Neural cell (in vitro differentiated cells): Measurements from ENCODE around the gene SHCBP1. TPM values are rescaled to one million over a fixed set of nuclear protein-coding genes. Genes with fewer than 3 reads are reported as not detected.

Source experiments
- H2AFZ ChIP-seq: fragments of 200-600, 300-800 bp; sonication (generic), shearing (Covaris generic); 2 replicates; pipeline ENCODE4 v1.6.0; 2014; ENCODE audit warnings: low read depth, mild to moderate bottlenecking, antibody characterized with exemption, low read length, moderate library complexity
- H3F3A ChIP-seq: fragments of 200-600 bp; shearing (Covaris generic); 2 replicates; pipeline ENCODE4 v1.6.1; 2016; ENCODE audit warnings: mild to moderate bottlenecking, moderate library complexity, mixed read lengths, antibody characterized with exemption, low read length; ENCODE audit not compliant: insufficient read depth, poor library complexity, severe bottlenecking
- H3K27ac ChIP-seq: fragments of 200-600, 300-800 bp; sonication (generic), shearing (Covaris generic); 2 replicates; pipeline ENCODE4 v1.5.1; 2014; ENCODE audit warnings: mild to moderate bottlenecking, low read length, moderate library complexity
- H3K27me3 ChIP-seq: fragments of 300-800, 200-600 bp; sonication (generic), shearing (Covaris generic); 2 replicates; pipeline ENCODE4 v1.6.0; 2014; ENCODE audit warnings: mild to moderate bottlenecking, low read depth, low read length, moderate library complexity; ENCODE audit not compliant: insufficient read depth
- H3K36me3 ChIP-seq: fragments of 300-800, 200-600 bp; sonication (generic), shearing (Covaris generic); 2 replicates; pipeline ENCODE4 v1.5.1; 2014; ENCODE audit warnings: mild to moderate bottlenecking, antibody characterized with exemption, low read length, moderate library complexity; ENCODE audit not compliant: insufficient read depth
- H3K4me2 ChIP-seq: fragments of 300-800, 200-600 bp; sonication (generic), shearing (Covaris generic); 2 replicates; pipeline ENCODE4 v1.6.0; 2014; ENCODE audit warnings: mild to moderate bottlenecking, low read length
- H3K4me3 ChIP-seq: fragments of 300-800, 200-600 bp; sonication (generic), shearing (Covaris generic); 2 replicates; pipeline ENCODE4 v1.5.1; 2014; ENCODE audit warnings: mild to moderate bottlenecking, low read length, moderate library complexity
- H3K79me2 ChIP-seq: fragments of 200-600 bp; shearing (Covaris generic); replicated peaks from 2 replicates; pipeline ENCODE4 v1.6.0; 2014; ENCODE audit warnings: mild to moderate bottlenecking, low read length, moderate library complexity; ENCODE audit not compliant: insufficient read depth
- H3K9ac ChIP-seq: fragments of 300-800, 200-600 bp; sonication (generic), shearing (Covaris generic); 2 replicates; pipeline ENCODE4 v1.6.1; 2016; ENCODE audit warnings: mild to moderate bottlenecking, low read length, mixed read lengths
- H3K9me2 ChIP-seq: fragments of 200-600 bp; shearing (Covaris generic); 2 replicates; pipeline ENCODE4 v1.6.1; 2016; ENCODE audit warnings: mild to moderate bottlenecking, low read length, mixed read lengths; ENCODE audit not compliant: insufficient read depth
- H3K9me3 ChIP-seq: fragments of 200-600, 300-800 bp; sonication (generic), shearing (Covaris generic); 2 replicates; pipeline ENCODE4 v1.6.1; 2016; ENCODE audit warnings: mild to moderate bottlenecking, mixed run types, low read length, moderate library complexity, mixed read lengths
- H4K20me1 ChIP-seq: fragments of 200-600 bp; shearing (Covaris generic); 2 replicates; pipeline ENCODE4 v1.6.1; 2016; ENCODE audit warnings: mild to moderate bottlenecking, mixed run types; ENCODE audit not compliant: insufficient read depth
- EP300 ChIP-seq: fragments of 450-650 bp; conservative IDR thresholded peaks from 2 replicates; pipeline ENCODE4 v1.6.1; 2014; ENCODE audit warnings: antibody characterized with exemption, mild to moderate bottlenecking, moderate library complexity; ENCODE audit not compliant: poor library complexity, severe bottlenecking
- EZH2 ChIP-seq: fragments of 200-600, 300-800 bp; shearing (Covaris generic), sonication (generic); IDR thresholded peaks from 2 replicates; pipeline ENCODE4 v1.6.1; 2014; ENCODE audit warnings: antibody characterized with exemption, low read length, borderline replicate concordance, mild to moderate bottlenecking; ENCODE audit not compliant: insufficient read depth, poor library complexity, severe bottlenecking
- MXI1 ChIP-seq: fragments of 450-650 bp; conservative IDR thresholded peaks from 2 replicates; pipeline ENCODE4 v1.6.1; 2014; ENCODE audit warnings: antibody characterized with exemption, mild to moderate bottlenecking; ENCODE audit not compliant: poor library complexity, severe bottlenecking
- POLR2AphosphoS5 ChIP-seq: IDR thresholded peaks from 2 replicates; pipeline ENCODE4 v1.6.1; 2012
- RAD21 ChIP-seq: fragments of 450-650 bp; conservative IDR thresholded peaks from 2 replicates; pipeline ENCODE4 v1.6.1; 2014; ENCODE audit warnings: antibody characterized with exemption, mild to moderate bottlenecking, moderate library complexity
- SMC3 ChIP-seq: fragments of 450-650 bp; conservative IDR thresholded peaks from 2 replicates; pipeline ENCODE4 v1.6.1; 2014; ENCODE audit warnings: antibody characterized with exemption, mild to moderate bottlenecking, moderate library complexity; ENCODE audit not compliant: poor library complexity
- TAF1 ChIP-seq: IDR thresholded peaks from 2 replicates; pipeline ENCODE4 v1.6.1; 2012; ENCODE audit warnings: low read depth
- polyA plus RNA-seq: library from polyadenylated mRNA; depleted of rRNA; stranded (reverse); fragments of >200 nt; gene quantifications from 2 replicates; pipeline ENCODE4 v1.2.3, GENCODE V29; 2014
- TF ChIP-seq, protein P1 (sequence below): IDR thresholded peaks from 2 replicates; pipeline ENCODE4 v1.6.1; 2012; ENCODE audit warnings: borderline replicate concordance
- TF ChIP-seq, protein P2 (sequence below): fragments of 450-650 bp; IDR thresholded peaks from 2 replicates; pipeline ENCODE4 v1.5.1; 2014; ENCODE audit warnings: antibody characterized with exemption, mild to moderate bottlenecking, moderate library complexity; ENCODE audit not compliant: poor library complexity, severe bottlenecking

SHCBP1 gene
- polyA plus RNA-seq, 1 donor from 2014 or later, result 0.54 TPM

DNA sequence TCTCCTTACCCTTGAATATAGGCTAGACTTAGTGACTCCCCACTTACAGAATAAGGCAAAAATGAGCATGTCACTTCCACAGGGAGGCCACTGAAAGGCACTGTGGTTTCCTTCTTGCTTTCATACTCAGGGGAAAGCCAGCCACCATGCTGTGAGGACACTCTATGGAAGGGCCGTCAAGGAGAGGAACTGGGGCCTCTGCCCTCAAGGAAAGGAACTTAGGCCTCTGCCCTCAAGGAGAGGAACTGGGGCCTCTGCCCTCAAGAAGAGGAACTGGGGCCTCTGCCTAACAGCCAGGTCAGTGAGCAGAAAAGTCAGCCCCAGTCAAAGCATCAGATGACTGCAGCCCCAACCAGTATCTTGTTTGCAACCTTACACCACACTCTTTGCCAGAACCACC, 37.7 kb upstream of the SHCBP1 start:
- H3K9ac ChIP-seq, result no peak overlapping the region
- H3K4me3 ChIP-seq, result no peak overlapping the region

DNA sequence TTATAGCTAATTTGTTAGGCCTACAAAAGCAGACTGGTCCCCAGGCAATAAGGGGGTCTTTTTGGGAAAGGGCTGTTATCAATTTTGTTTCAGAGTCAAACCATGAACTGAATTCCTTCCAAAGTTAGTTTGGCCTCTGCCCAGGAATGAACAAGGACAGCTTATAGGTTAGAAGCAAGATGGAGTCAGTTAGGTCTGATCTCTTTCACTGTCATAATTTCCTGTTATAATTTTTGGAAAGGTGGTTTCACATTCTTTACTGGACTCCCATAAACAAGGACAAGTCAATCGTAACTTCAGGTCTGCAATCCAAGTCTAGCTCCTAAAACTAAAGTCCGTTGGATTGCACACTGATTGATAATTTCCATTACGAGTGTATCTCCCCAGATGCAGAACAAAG, 30.1 kb upstream of the SHCBP1 start:
- Histone ChIP-seq H3F3A (no peaks in the 10 kb centered on the region), H3K79me2 (no peaks in the 10 kb centered on the region), H2AFZ (no peak overlapping the region), H3K9ac (no peak overlapping the region), H4K20me1 (no peaks in the 10 kb centered on the region), H3K4me3 (no peak overlapping the region), H3K27me3 (no peaks in the 10 kb centered on the region), H3K27ac (no peak overlapping the region), H3K4me2 (no peak overlapping the region), H3K36me3 (no peaks in the 10 kb centered on the region), H3K9me3 (no peaks in the 10 kb centered on the region), H3K9me2 (no peaks in the 10 kb centered on the region)
- TF ChIP-seq MXI1 (no peak), RAD21 (no peak), EP300 (no peak), TAF1 (no peak), EZH2 (no peak), POLR2AphosphoS5 (no peak), SMC3 (no peak)
- TF ChIP-seq, protein P1, sequence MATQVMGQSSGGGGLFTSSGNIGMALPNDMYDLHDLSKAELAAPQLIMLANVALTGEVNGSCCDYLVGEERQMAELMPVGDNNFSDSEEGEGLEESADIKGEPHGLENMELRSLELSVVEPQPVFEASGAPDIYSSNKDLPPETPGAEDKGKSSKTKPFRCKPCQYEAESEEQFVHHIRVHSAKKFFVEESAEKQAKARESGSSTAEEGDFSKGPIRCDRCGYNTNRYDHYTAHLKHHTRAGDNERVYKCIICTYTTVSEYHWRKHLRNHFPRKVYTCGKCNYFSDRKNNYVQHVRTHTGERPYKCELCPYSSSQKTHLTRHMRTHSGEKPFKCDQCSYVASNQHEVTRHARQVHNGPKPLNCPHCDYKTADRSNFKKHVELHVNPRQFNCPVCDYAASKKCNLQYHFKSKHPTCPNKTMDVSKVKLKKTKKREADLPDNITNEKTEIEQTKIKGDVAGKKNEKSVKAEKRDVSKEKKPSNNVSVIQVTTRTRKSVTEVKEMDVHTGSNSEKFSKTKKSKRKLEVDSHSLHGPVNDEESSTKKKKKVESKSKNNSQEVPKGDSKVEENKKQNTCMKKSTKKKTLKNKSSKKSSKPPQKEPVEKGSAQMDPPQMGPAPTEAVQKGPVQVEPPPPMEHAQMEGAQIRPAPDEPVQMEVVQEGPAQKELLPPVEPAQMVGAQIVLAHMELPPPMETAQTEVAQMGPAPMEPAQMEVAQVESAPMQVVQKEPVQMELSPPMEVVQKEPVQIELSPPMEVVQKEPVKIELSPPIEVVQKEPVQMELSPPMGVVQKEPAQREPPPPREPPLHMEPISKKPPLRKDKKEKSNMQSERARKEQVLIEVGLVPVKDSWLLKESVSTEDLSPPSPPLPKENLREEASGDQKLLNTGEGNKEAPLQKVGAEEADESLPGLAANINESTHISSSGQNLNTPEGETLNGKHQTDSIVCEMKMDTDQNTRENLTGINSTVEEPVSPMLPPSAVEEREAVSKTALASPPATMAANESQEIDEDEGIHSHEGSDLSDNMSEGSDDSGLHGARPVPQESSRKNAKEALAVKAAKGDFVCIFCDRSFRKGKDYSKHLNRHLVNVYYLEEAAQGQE, result no peak
- TF ChIP-seq, protein P2, sequence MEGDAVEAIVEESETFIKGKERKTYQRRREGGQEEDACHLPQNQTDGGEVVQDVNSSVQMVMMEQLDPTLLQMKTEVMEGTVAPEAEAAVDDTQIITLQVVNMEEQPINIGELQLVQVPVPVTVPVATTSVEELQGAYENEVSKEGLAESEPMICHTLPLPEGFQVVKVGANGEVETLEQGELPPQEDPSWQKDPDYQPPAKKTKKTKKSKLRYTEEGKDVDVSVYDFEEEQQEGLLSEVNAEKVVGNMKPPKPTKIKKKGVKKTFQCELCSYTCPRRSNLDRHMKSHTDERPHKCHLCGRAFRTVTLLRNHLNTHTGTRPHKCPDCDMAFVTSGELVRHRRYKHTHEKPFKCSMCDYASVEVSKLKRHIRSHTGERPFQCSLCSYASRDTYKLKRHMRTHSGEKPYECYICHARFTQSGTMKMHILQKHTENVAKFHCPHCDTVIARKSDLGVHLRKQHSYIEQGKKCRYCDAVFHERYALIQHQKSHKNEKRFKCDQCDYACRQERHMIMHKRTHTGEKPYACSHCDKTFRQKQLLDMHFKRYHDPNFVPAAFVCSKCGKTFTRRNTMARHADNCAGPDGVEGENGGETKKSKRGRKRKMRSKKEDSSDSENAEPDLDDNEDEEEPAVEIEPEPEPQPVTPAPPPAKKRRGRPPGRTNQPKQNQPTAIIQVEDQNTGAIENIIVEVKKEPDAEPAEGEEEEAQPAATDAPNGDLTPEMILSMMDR, result no peak

More for the DNA sequence above, 37.7 kb upstream of the SHCBP1 start:
- peaks cover 5% of the 10 kb centered on the region for H3K36me3 ChIP-seq
- no peaks in the 10 kb centered on the region for H3K27me3 ChIP-seq
- no peaks in the 10 kb centered on the region for H4K20me1 ChIP-seq
- H3F3A ChIP-seq, result no peaks in the 10 kb centered on the region
- H3K9me2 ChIP-seq, result no peaks in the 10 kb centered on the region
- H3K9me3 ChIP-seq, result no peaks in the 10 kb centered on the region
- TF ChIP-seq EZH2 (no peak), TAF1 (no peak), RAD21 (no peak), POLR2AphosphoS5 (no peak), EP300 (no peak), MXI1 (no peak), SMC3 (no peak)
- TF ChIP-seq, protein P2, result no peak
- TF ChIP-seq, protein P1, result no peak
- H3K4me2 ChIP-seq, result no peak overlapping the region
- no peak overlapping the region for H2AFZ ChIP-seq
- no peaks in the 10 kb centered on the region for H3K79me2 ChIP-seq
- no peak overlapping the region for H3K27ac ChIP-seq
